A549 (cell line): ENCODE results near the gene SLC7A6OS. TPM values are rescaled to one million over a fixed set of nuclear protein-coding genes. Genes with fewer than 3 reads are reported as not detected.

Source experiments
- ATAC-seq, 2 experiments: fragments of 200-7000 bp in 1 of 2; fragments of >200 bp in 1 of 2; cut with Nextera tagmentation in 1 of 2; cut with Tn5 transposase in 1 of 2; 3 replicates each; pipeline versions ENCODE4 v1.8.0 to v1.9.1; 2018 to 2020; ENCODE audit warnings: mild to moderate bottlenecking in 1 of 2, moderate library complexity in 1 of 2
- CTCF ChIA-PET: fragments of 300-600 bp; sonication (Branson Sonifier 250); formaldehyde crosslinking; extraction: SDS; loops from one replicate; lab custom pipeline; 2021; ENCODE audit warnings: antibody characterized with exemption, inconsistent platforms; lab: Yijun Ruan, JAX
- POLR2A ChIA-PET: fragments of 350-600 bp; formaldehyde crosslinking; extraction: SDS; loops from one replicate; lab custom pipeline; 2021; ENCODE audit warnings: antibody characterized with exemption, inconsistent platforms; lab: Yijun Ruan, JAX
- DNase-seq, 2 experiments: peaks; one replicate each; pipeline versions ENCODE4 v3.0.0 to v3.0.0-alpha.2; 2011 to 2016; ENCODE audit warnings: low read depth in 1 of 2, low spot score in 1 of 2
- FAIRE-seq: peaks from 2 replicates; lab custom pipeline; 2011; peaks lifted over from hg19 to GRCh38; lab: Jason Lieb, UNC
- H3K27ac ChIP-seq, 2 experiments: fragments of >200 bp; sonication (Bioruptor Twin); formaldehyde crosslinking; 3 replicates each; pipeline ENCODE4 v1.5.1; 2016 to 2017
- H3K4me1 ChIP-seq: fragments of >200 bp; sonication (Bioruptor Twin); formaldehyde crosslinking; 3 replicates; pipeline ENCODE4 v1.6.1; 2016
- H3K4me2 ChIP-seq: fragments of >200 bp; sonication (Bioruptor Twin); formaldehyde crosslinking; 3 replicates; pipeline ENCODE4 v1.6.1; 2016
- H3K4me3 ChIP-seq: fragments of >200 bp; sonication (Bioruptor Twin); formaldehyde crosslinking; 3 replicates; pipeline ENCODE4 v1.5.1; 2016
- H3K9me3 ChIP-seq: fragments of >200 bp; sonication (Bioruptor Twin); formaldehyde crosslinking; 3 replicates; pipeline ENCODE4 v1.6.1; 2016
- CHD4 ChIP-seq: fragments of 200-600 bp; sonication (generic); IDR thresholded peaks from 2 replicates; pipeline ENCODE4 v1.6.1; 2016; ENCODE audit warnings: antibody characterized with exemption, mild to moderate bottlenecking, borderline replicate concordance
- FOSB ChIP-seq: fragments of 250-450 bp; sonication (Bioruptor Pico); IDR thresholded peaks from 2 replicates; pipeline ENCODE4 v1.5.0; 2020; ENCODE audit warnings: mild to moderate bottlenecking, moderate library complexity
- HEYL ChIP-seq: fragments of 250-450 bp; sonication (Bioruptor Pico); IDR thresholded peaks from 2 replicates; pipeline ENCODE4 v1.8.0; 2021; ENCODE audit warnings: mild to moderate bottlenecking, moderate library complexity
- JUN ChIP-seq, 2 experiments: fragments of >200 bp; sonication (Bioruptor Twin); formaldehyde crosslinking; IDR thresholded peaks; 2 replicates in 1 of 2; 3 replicates in 1 of 2; pipeline ENCODE4 v1.6.1; 2016 to 2017
- NR3C1 ChIP-seq: fragments of >200 bp; sonication (Bioruptor Twin); formaldehyde crosslinking; IDR thresholded peaks from 3 replicates; pipeline ENCODE4 v1.6.1; 2017
- POLR2A ChIP-seq: IDR thresholded peaks from 2 replicates; pipeline ENCODE4 v1.6.1; 2012; ENCODE audit warnings: mild to moderate bottlenecking, low read length
- RNF2 ChIP-seq: fragments of 200-600 bp; sonication (generic); IDR thresholded peaks from 2 replicates; pipeline ENCODE4 v1.6.1; 2016; ENCODE audit warnings: low read depth, mild to moderate bottlenecking, antibody characterized with exemption, moderate library complexity, borderline replicate concordance
- SMC3 ChIP-seq: fragments of >200 bp; sonication (Bioruptor Twin); formaldehyde crosslinking; IDR thresholded peaks from 3 replicates; pipeline ENCODE4 v1.6.1; 2018; ENCODE audit warnings: inconsistent platforms
- SREBF2 ChIP-seq: fragments of 450-650 bp; IDR thresholded peaks from 2 replicates; pipeline ENCODE4 v1.6.1; 2014; ENCODE audit warnings: mild to moderate bottlenecking, moderate library complexity
- TFCP2L1 ChIP-seq: fragments of 250-450 bp; sonication (Bioruptor Pico); IDR thresholded peaks from 2 replicates; pipeline ENCODE4 v1.5.0; 2021; ENCODE audit warnings: mild to moderate bottlenecking
- TP53 ChIP-seq: fragments of 250-450 bp; sonication (Bioruptor Pico); IDR thresholded peaks from 2 replicates; pipeline ENCODE4 v1.5.0; 2021; ENCODE audit warnings: mild to moderate bottlenecking, moderate library complexity
- ZFP36 ChIP-seq: fragments of 450-650 bp; IDR thresholded peaks from 2 replicates; pipeline ENCODE4 v1.6.1; 2014; ENCODE audit warnings: borderline replicate concordance; ENCODE audit not compliant: partially characterized antibody
- WGBS: methylation state at CpG from one replicate; pipeline ENCODE4 v1.1.6; 2017; ENCODE audit errors: missing lambda C conversion rate; 5-methylcytosine and 5-hydroxymethylcytosine counted together
- polyA plus RNA-seq, 4 experiments: library from polyadenylated mRNA; depleted of rRNA in 3 of 4; stranded (reverse); fragments of >200 nt; fragmentation: RNase III in 1 of 4; extraction: RNeasy Plus Mini Kit Qiagen cat#74134 plus additional on column Dnase treatment in 1 of 4; gene quantifications; 2 replicates in 3 of 4; 3 replicates in 1 of 4; pipeline ENCODE4 v1.2.3, GENCODE V29; 2011 to 2017
- small RNA-seq, 6 experiments: library from RNA; depleted of rRNA; stranded (forward); fragments of <200 nt; gene quantifications; one replicate each; pipeline ENCODE3, GENCODE V24; 2012

Gene SLC7A6OS
- polyA plus RNA-seq, 2 of the 4 experiments (the other 2 are of a cell fraction), result 10.4 to 11.9 TPM

DNA sequence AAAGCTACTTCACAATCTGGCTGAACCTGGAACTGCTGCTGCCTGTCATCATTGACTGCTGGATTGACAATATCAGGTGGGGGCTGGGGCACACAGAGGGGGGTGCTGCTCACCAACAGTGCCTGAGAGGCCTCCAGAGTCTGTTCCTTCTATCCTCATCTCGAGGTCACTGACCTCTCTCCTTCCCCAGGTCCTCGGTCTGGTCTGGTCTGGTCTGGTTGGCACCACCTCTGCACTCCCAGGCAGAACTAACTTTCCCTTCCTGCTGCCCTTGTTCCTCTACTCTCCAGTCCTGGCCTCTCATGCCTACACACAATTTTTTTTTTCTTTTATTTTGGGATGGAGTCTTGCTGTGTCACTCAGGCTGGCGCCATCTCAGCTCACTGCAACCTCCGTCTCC is 61.4 kb downstream of the SLC7A6OS start:
- DNase-seq (no peak), FAIRE-seq (no peak), ATAC-seq (no peak)
- Histone ChIP-seq H3K27ac (no peak overlapping the region), H3K4me3 (no peak overlapping the region), H3K4me1 (peaks cover 10% of the 10 kb centered on the region; the same call in 2 of the 3 replicates), H3K4me2 (no peak overlapping the region), H3K9me3 (no peaks in the 10 kb centered on the region)
- ChIA-PET POLR2A (interaction anchor here (0.9 kb wide), 1 partner anchor 12 kb away, joined by 3 read pairs; no protein-coding TSS in a partner anchor), CTCF (interaction anchor here (1.6 to 9.0 kb wide), 3 partner anchors 12 to 124 kb away, joined by 5 to 124 read pairs (median 24); partner anchors contain the start of gene SLC7A6)
- no peak for TF ChIP-seq SREBF2
- TF ChIP-seq JUN (IDR thresholded peaks at IDR 0.05), result no peak
- no peak for TF ChIP-seq SMC3
- no peak for TF ChIP-seq FOSB (CRISPR knock-in tag)
- no peak for TF ChIP-seq TP53 (CRISPR knock-in tag)
- TF ChIP-seq RNF2, result no peak
- no peak for TF ChIP-seq POLR2A
- no peak for TF ChIP-seq CHD4
- TF ChIP-seq HEYL, result no peak
- no peak for TF ChIP-seq NR3C1
- no peak for TF ChIP-seq ZFP36
- no peak for TF ChIP-seq TFCP2L1 (CRISPR knock-in tag)
- WGBS, result 84% methylated on average over 4 of the region's 4 CpGs

Small RNAs within 50 kb of the gene (small RNA-seq; reads per million reads assigned to genes)
- gene RNU4-30P, result 0 to 1.3 (median 0.02) reads per million in 6 experiments
- 0 reads per million in 6 experiments for gene RNU6-1262P

Other genes with a start within 250 kb of the SLC7A6OS start
- gene NFATC3, start 225.6 kb downstream of the SLC7A6OS start, polyA plus RNA-seq (2011; rRNA removed), result 23.9 and 32.4 TPM in 2 replicates
- 11.8 to 13.3 TPM (median 12.5 TPM) in 3 replicates for gene NFATC3, start 225.6 kb downstream of the SLC7A6OS start, polyA plus RNA-seq (2017; fragmentation: RNase III; extraction: RNeasy Plus Mini Kit Qiagen cat#74134 plus additional on column Dnase treatment)
- 0.04 and 0.08 TPM in 2 replicates for gene ESRP2, start 74.8 kb downstream of the SLC7A6OS start, polyA plus RNA-seq (2011; rRNA removed)
- gene ESRP2, start 74.8 kb downstream of the SLC7A6OS start, polyA plus RNA-seq (2017; fragmentation: RNase III; extraction: RNeasy Plus Mini Kit Qiagen cat#74134 plus additional on column Dnase treatment), result 0.07 to 0.10 TPM (median 0.09 TPM) in 3 replicates
- 4.8 and 5.7 TPM in 2 replicates for gene PLA2G15, start 65.6 kb downstream of the SLC7A6OS start, polyA plus RNA-seq (2011; rRNA removed)
- gene PLA2G15, start 65.6 kb downstream of the SLC7A6OS start, polyA plus RNA-seq (2017; fragmentation: RNase III; extraction: RNeasy Plus Mini Kit Qiagen cat#74134 plus additional on column Dnase treatment), result 7.5 to 8.7 TPM (median 7.7 TPM) in 3 replicates
- 32.9 and 45.3 TPM in 2 replicates for gene SLC7A6, start 46.4 kb downstream of the SLC7A6OS start, polyA plus RNA-seq (2011; rRNA removed)
- 29.1 to 35.9 TPM (median 31.1 TPM) in 3 replicates for gene SLC7A6, start 46.4 kb downstream of the SLC7A6OS start, polyA plus RNA-seq (2017; fragmentation: RNase III; extraction: RNeasy Plus Mini Kit Qiagen cat#74134 plus additional on column Dnase treatment)
- gene PRMT7, start 73 bp upstream of the SLC7A6OS start, polyA plus RNA-seq (2011; rRNA removed), result 37.1 and 37.6 TPM in 2 replicates
- 44.7 to 47.2 TPM (median 46.3 TPM) in 3 replicates for gene PRMT7, start 73 bp upstream of the SLC7A6OS start, polyA plus RNA-seq (2017; fragmentation: RNase III; extraction: RNeasy Plus Mini Kit Qiagen cat#74134 plus additional on column Dnase treatment)
- gene SMPD3, start 137.6 kb upstream of the SLC7A6OS start, polyA plus RNA-seq (2011; rRNA removed), result 0.04 and 0.07 TPM in 2 replicates
- 0.12 to 0.24 TPM (median 0.13 TPM) in 3 replicates for gene SMPD3, start 137.6 kb upstream of the SLC7A6OS start, polyA plus RNA-seq (2017; fragmentation: RNase III; extraction: RNeasy Plus Mini Kit Qiagen cat#74134 plus additional on column Dnase treatment)
- 21.6 and 31.9 TPM in 2 replicates for gene ZFP90, start 228.3 kb upstream of the SLC7A6OS start, polyA plus RNA-seq (2011; rRNA removed)
- gene ZFP90, start 228.3 kb upstream of the SLC7A6OS start, polyA plus RNA-seq (2017; fragmentation: RNase III; extraction: RNeasy Plus Mini Kit Qiagen cat#74134 plus additional on column Dnase treatment), result 11.6 to 15.1 TPM (median 13.8 TPM) in 3 replicates